Neural cell (in vitro differentiated cells): ENCODE results near the gene CCNT2. TPM values are rescaled to one million over a fixed set of nuclear protein-coding genes. Genes with fewer than 3 reads are reported as not detected.

Experiments
- H2AFZ ChIP-seq: fragments of 200-600, 300-800 bp; sonication (generic), shearing (Covaris generic); 2 replicates; pipeline ENCODE4 v1.6.0; 2014; ENCODE audit warnings: low read depth, mild to moderate bottlenecking, antibody characterized with exemption, low read length, moderate library complexity
- H3F3A ChIP-seq: fragments of 200-600 bp; shearing (Covaris generic); 2 replicates; pipeline ENCODE4 v1.6.1; 2016; ENCODE audit warnings: mild to moderate bottlenecking, moderate library complexity, mixed read lengths, antibody characterized with exemption, low read length; ENCODE audit not compliant: insufficient read depth, poor library complexity, severe bottlenecking
- H3K27ac ChIP-seq: fragments of 200-600, 300-800 bp; sonication (generic), shearing (Covaris generic); 2 replicates; pipeline ENCODE4 v1.5.1; 2014; ENCODE audit warnings: mild to moderate bottlenecking, low read length, moderate library complexity
- H3K27me3 ChIP-seq: fragments of 300-800, 200-600 bp; sonication (generic), shearing (Covaris generic); 2 replicates; pipeline ENCODE4 v1.6.0; 2014; ENCODE audit warnings: mild to moderate bottlenecking, low read depth, low read length, moderate library complexity; ENCODE audit not compliant: insufficient read depth
- H3K36me3 ChIP-seq: fragments of 300-800, 200-600 bp; sonication (generic), shearing (Covaris generic); 2 replicates; pipeline ENCODE4 v1.5.1; 2014; ENCODE audit warnings: mild to moderate bottlenecking, antibody characterized with exemption, low read length, moderate library complexity; ENCODE audit not compliant: insufficient read depth
- H3K4me2 ChIP-seq: fragments of 300-800, 200-600 bp; sonication (generic), shearing (Covaris generic); 2 replicates; pipeline ENCODE4 v1.6.0; 2014; ENCODE audit warnings: mild to moderate bottlenecking, low read length
- H3K4me3 ChIP-seq: fragments of 300-800, 200-600 bp; sonication (generic), shearing (Covaris generic); 2 replicates; pipeline ENCODE4 v1.5.1; 2014; ENCODE audit warnings: mild to moderate bottlenecking, low read length, moderate library complexity
- H3K79me2 ChIP-seq: fragments of 200-600 bp; shearing (Covaris generic); replicated peaks from 2 replicates; pipeline ENCODE4 v1.6.0; 2014; ENCODE audit warnings: mild to moderate bottlenecking, low read length, moderate library complexity; ENCODE audit not compliant: insufficient read depth
- H3K9ac ChIP-seq: fragments of 300-800, 200-600 bp; sonication (generic), shearing (Covaris generic); 2 replicates; pipeline ENCODE4 v1.6.1; 2016; ENCODE audit warnings: mild to moderate bottlenecking, low read length, mixed read lengths
- H3K9me2 ChIP-seq: fragments of 200-600 bp; shearing (Covaris generic); 2 replicates; pipeline ENCODE4 v1.6.1; 2016; ENCODE audit warnings: mild to moderate bottlenecking, low read length, mixed read lengths; ENCODE audit not compliant: insufficient read depth
- H3K9me3 ChIP-seq: fragments of 200-600, 300-800 bp; sonication (generic), shearing (Covaris generic); 2 replicates; pipeline ENCODE4 v1.6.1; 2016; ENCODE audit warnings: mild to moderate bottlenecking, mixed run types, low read length, moderate library complexity, mixed read lengths
- H4K20me1 ChIP-seq: fragments of 200-600 bp; shearing (Covaris generic); 2 replicates; pipeline ENCODE4 v1.6.1; 2016; ENCODE audit warnings: mild to moderate bottlenecking, mixed run types; ENCODE audit not compliant: insufficient read depth
- EP300 ChIP-seq: fragments of 450-650 bp; conservative IDR thresholded peaks from 2 replicates; pipeline ENCODE4 v1.6.1; 2014; ENCODE audit warnings: antibody characterized with exemption, mild to moderate bottlenecking, moderate library complexity; ENCODE audit not compliant: poor library complexity, severe bottlenecking
- EZH2 ChIP-seq: fragments of 200-600, 300-800 bp; shearing (Covaris generic), sonication (generic); IDR thresholded peaks from 2 replicates; pipeline ENCODE4 v1.6.1; 2014; ENCODE audit warnings: antibody characterized with exemption, low read length, borderline replicate concordance, mild to moderate bottlenecking; ENCODE audit not compliant: insufficient read depth, poor library complexity, severe bottlenecking
- MXI1 ChIP-seq: fragments of 450-650 bp; conservative IDR thresholded peaks from 2 replicates; pipeline ENCODE4 v1.6.1; 2014; ENCODE audit warnings: antibody characterized with exemption, mild to moderate bottlenecking; ENCODE audit not compliant: poor library complexity, severe bottlenecking
- POLR2AphosphoS5 ChIP-seq: IDR thresholded peaks from 2 replicates; pipeline ENCODE4 v1.6.1; 2012
- RAD21 ChIP-seq: fragments of 450-650 bp; conservative IDR thresholded peaks from 2 replicates; pipeline ENCODE4 v1.6.1; 2014; ENCODE audit warnings: antibody characterized with exemption, mild to moderate bottlenecking, moderate library complexity
- SMC3 ChIP-seq: fragments of 450-650 bp; conservative IDR thresholded peaks from 2 replicates; pipeline ENCODE4 v1.6.1; 2014; ENCODE audit warnings: antibody characterized with exemption, mild to moderate bottlenecking, moderate library complexity; ENCODE audit not compliant: poor library complexity
- TAF1 ChIP-seq: IDR thresholded peaks from 2 replicates; pipeline ENCODE4 v1.6.1; 2012; ENCODE audit warnings: low read depth
- polyA plus RNA-seq: library from polyadenylated mRNA; depleted of rRNA; stranded (reverse); fragments of >200 nt; gene quantifications from 2 replicates; pipeline ENCODE4 v1.2.3, GENCODE V29; 2014
- TF ChIP-seq, protein P1 (sequence below): fragments of 450-650 bp; IDR thresholded peaks from 2 replicates; pipeline ENCODE4 v1.5.1; 2014; ENCODE audit warnings: antibody characterized with exemption, mild to moderate bottlenecking, moderate library complexity; ENCODE audit not compliant: poor library complexity, severe bottlenecking
- TF ChIP-seq, protein P2 (sequence below): IDR thresholded peaks from 2 replicates; pipeline ENCODE4 v1.6.1; 2012; ENCODE audit warnings: borderline replicate concordance

CCNT2 gene
- polyA plus RNA-seq, 1 donor from 2014 or later, result 134 TPM

DNA sequence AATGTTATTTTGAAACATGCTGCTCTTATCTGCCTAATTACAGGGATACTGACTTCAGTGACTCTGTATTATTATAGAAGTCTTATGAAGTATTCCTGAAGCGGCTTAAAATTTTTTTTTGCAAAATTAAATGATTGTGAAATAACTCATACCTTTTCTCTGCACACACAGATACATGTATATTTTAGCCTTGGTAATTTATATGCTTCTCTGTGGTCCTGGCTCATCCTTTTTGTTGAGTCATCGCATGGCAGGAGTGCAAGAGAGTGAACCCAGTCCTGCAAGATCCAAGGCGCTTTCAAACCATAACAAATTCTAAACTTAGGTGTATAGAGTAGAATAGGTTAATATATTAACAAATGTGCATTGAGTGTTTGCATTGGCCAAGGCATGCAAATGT lies 8.6 kb downstream of the CCNT2 start:
- Histone ChIP-seq H3K79me2 (peaks cover 96% of the 10 kb centered on the region), H4K20me1 (peaks cover 18% of the 10 kb centered on the region), H2AFZ (no peak overlapping the region), H3F3A (no peaks in the 10 kb centered on the region), H3K4me3 (no peak overlapping the region), H3K4me2 (no peak overlapping the region), H3K9me2 (no peaks in the 10 kb centered on the region), H3K27me3 (no peaks in the 10 kb centered on the region), H3K27ac (no peak overlapping the region), H3K9me3 (no peaks in the 10 kb centered on the region), H3K36me3 (no peaks in the 10 kb centered on the region), H3K9ac (no peak overlapping the region)
- TF ChIP-seq EZH2 (no peak), SMC3 (no peak), TAF1 (no peak), MXI1 (no peak), POLR2AphosphoS5 (no peak), EP300 (no peak), RAD21 (no peak)
- TF ChIP-seq, protein P1, sequence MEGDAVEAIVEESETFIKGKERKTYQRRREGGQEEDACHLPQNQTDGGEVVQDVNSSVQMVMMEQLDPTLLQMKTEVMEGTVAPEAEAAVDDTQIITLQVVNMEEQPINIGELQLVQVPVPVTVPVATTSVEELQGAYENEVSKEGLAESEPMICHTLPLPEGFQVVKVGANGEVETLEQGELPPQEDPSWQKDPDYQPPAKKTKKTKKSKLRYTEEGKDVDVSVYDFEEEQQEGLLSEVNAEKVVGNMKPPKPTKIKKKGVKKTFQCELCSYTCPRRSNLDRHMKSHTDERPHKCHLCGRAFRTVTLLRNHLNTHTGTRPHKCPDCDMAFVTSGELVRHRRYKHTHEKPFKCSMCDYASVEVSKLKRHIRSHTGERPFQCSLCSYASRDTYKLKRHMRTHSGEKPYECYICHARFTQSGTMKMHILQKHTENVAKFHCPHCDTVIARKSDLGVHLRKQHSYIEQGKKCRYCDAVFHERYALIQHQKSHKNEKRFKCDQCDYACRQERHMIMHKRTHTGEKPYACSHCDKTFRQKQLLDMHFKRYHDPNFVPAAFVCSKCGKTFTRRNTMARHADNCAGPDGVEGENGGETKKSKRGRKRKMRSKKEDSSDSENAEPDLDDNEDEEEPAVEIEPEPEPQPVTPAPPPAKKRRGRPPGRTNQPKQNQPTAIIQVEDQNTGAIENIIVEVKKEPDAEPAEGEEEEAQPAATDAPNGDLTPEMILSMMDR, result no peak
- TF ChIP-seq, protein P2, sequence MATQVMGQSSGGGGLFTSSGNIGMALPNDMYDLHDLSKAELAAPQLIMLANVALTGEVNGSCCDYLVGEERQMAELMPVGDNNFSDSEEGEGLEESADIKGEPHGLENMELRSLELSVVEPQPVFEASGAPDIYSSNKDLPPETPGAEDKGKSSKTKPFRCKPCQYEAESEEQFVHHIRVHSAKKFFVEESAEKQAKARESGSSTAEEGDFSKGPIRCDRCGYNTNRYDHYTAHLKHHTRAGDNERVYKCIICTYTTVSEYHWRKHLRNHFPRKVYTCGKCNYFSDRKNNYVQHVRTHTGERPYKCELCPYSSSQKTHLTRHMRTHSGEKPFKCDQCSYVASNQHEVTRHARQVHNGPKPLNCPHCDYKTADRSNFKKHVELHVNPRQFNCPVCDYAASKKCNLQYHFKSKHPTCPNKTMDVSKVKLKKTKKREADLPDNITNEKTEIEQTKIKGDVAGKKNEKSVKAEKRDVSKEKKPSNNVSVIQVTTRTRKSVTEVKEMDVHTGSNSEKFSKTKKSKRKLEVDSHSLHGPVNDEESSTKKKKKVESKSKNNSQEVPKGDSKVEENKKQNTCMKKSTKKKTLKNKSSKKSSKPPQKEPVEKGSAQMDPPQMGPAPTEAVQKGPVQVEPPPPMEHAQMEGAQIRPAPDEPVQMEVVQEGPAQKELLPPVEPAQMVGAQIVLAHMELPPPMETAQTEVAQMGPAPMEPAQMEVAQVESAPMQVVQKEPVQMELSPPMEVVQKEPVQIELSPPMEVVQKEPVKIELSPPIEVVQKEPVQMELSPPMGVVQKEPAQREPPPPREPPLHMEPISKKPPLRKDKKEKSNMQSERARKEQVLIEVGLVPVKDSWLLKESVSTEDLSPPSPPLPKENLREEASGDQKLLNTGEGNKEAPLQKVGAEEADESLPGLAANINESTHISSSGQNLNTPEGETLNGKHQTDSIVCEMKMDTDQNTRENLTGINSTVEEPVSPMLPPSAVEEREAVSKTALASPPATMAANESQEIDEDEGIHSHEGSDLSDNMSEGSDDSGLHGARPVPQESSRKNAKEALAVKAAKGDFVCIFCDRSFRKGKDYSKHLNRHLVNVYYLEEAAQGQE, result no peak

DNA sequence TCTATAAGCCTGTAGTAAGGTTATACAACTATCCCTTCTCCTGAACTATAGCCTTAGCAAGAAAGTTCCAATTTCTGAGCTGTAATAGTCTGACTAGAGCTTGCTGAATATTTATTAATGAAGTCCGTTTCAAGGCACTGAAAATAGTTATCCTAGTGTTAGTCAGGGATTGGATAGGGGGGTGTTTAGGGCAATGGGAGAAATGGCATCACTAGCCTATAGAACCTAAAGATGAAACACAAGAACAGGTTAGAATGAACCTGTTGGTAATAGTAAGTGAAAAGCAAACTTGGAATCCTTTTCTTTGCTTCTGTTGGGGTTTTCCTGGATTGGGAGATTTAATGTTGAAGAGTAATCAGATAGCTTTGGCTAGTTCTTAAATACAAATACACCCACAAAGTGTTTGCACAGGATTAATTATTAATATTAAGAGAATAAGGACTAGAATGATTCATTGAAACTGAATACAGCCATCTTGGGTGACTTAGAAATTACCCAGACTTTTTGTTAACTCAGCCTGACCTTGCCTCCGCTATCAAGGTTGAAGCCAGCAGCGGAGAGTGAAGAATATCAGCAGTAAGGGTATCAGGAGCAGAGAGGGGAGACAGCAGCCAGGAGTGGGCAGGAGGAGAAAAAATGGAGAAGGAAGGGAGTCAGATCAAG lies 14.4 kb downstream of the CCNT2 start:
- H3K9me3 ChIP-seq, result no peaks in the 10 kb centered on the region
- H3K27ac ChIP-seq, result no peak overlapping the region
- no peak overlapping the region for H3K4me2 ChIP-seq
- H3K9me2 ChIP-seq, result no peaks in the 10 kb centered on the region
- H3K9ac ChIP-seq, result no peak overlapping the region
- H3K4me3 ChIP-seq, result no peak overlapping the region
- peaks cover 95% of the 10 kb centered on the region for H3K79me2 ChIP-seq
- peaks cover 14% of the 10 kb centered on the region for H4K20me1 ChIP-seq
- H3K27me3 ChIP-seq, result no peaks in the 10 kb centered on the region
- no peaks in the 10 kb centered on the region for H3K36me3 ChIP-seq
- no peak overlapping the region for H2AFZ ChIP-seq
- no peaks in the 10 kb centered on the region for H3F3A ChIP-seq
- TF ChIP-seq POLR2AphosphoS5, result no peak
- TF ChIP-seq EP300, result no peak
- no peak for TF ChIP-seq EZH2
